ENCODE data around the gene TM7SF3. TPM values are rescaled to one million over a fixed set of nuclear protein-coding genes. Genes with fewer than 3 reads are reported as not detected.
A peak's percentile ranks its signal among the peaks of the same experiment; 100 is the strongest.

Gene TM7SF3
- total RNA-seq, 4 donors from 2014 or later, result 38.6 to 123 (median 47.5) TPM

- no peaks in the 10 kb centered on the region for H3K27me3 ChIP-seq
- TF ChIP-seq EP300 (IDR thresholded peaks at IDR 0.05; ENCODE audit: low read depth), result no peak
- peak in 4 of 5 experiments; percentile 23 to 34 (median 29) for TF ChIP-seq CTCF (IDR thresholded peaks at IDR 0.05)
- intact Hi-C loops (cut with DNase I; ENCODE audit: low total_unique reads) (loop anchor here (10.0 kb wide), 2 partner anchors 161 to 289 kb away; no protein-coding TSS in a partner anchor), in situ Hi-C loops (cut with MboI; ENCODE audit: low pct_ligation_motif_present in 1 of 4, low pct_unique_long_range_greater_than_20kb in 1 of 4, low sequenced_read_pairs in 3 of 4) (loop anchor here in 2 of 4 donors (25.0 kb wide), 1 partner anchor 178 kb away; the partner anchor contains the start of gene ITPR2 (in 2 of the 2))
- no peak overlapping the region for H3K4me3 ChIP-seq
- no peaks in the 10 kb centered on the region for H3K36me3 ChIP-seq
- no peak for DNase-seq
- peaks cover 4 to 43% (median 30%) of the 10 kb centered on the region in 4 donors for H3K4me1 ChIP-seq
- WGBS, 2 donors (ENCODE audit: low coverage in 1 of 2), result 4 to 9% methylated on average over 2 of the region's 2 CpGs
- no peaks in the 10 kb centered on the region for H3K9me3 ChIP-seq
- peak overlapping the region; percentile 92 to 96 (median 94) for H3K27ac ChIP-seq
Measured at GRCh38 chr12:27015730-27016076, 1.5 kb upstream of the TM7SF3 start.

GRCh38 chr12:27014859-27015729 is 910 bp upstream of the TM7SF3 start:
- H3K4me3 ChIP-seq, result peak overlapping the region in 3 of 4 donors; percentile 74 to 93 (median 85)
- no peak for DNase-seq

GRCh38 chr12:27013611-27014084 is 536 bp downstream of the TM7SF3 start:
- Histone ChIP-seq H3K9me3 (no peaks in the 10 kb centered on the region), H3K27me3 (no peaks in the 10 kb centered on the region), H3K36me3 (no peaks in the 10 kb centered on the region), H3K4me3 (peak overlapping the region; percentile 74 to 93 (median 81)), H3K4me1 (peaks cover 4 to 43% (median 30%) of the 10 kb centered on the region in 4 donors), H3K27ac (peak overlapping the region; percentile 92 to 96 (median 94))
- intact Hi-C loops (cut with DNase I; ENCODE audit: low total_unique reads) (loop anchor here (5.0 to 10.0 kb wide), 3 partner anchors 76 to 291 kb away; partner anchors contain the start of genes FGFR1OP2 and INTS13), in situ Hi-C loops (cut with MboI; ENCODE audit: low pct_ligation_motif_present in 1 of 4, low pct_unique_long_range_greater_than_20kb in 1 of 4, low sequenced_read_pairs in 3 of 4) (loop anchor here in 2 of 4 donors (25.0 kb wide), 1 partner anchor 176 kb away; the partner anchor contains the start of gene ITPR2 (in 2 of the 2))
- 0% methylated on average over 7 to 13 of the region's 13 CpGs for WGBS, 2 donors (ENCODE audit: low coverage in 1 of 2)
- no peak for TF ChIP-seq POLR2A (IDR thresholded peaks at IDR 0.05)
- TF ChIP-seq EP300 (IDR thresholded peaks at IDR 0.05; ENCODE audit: low read depth), result no peak
- TF ChIP-seq POLR2AphosphoS5 (IDR thresholded peaks at IDR 0.05), result no peak
- no peak for TF ChIP-seq CTCF (IDR thresholded peaks at IDR 0.05)
- peak; percentile 10 for DNase-seq

More at GRCh38 chr12:27014859-27015729, 910 bp upstream of the TM7SF3 start:
- Histone ChIP-seq H3K36me3 (no peaks in the 10 kb centered on the region), H3K9me3 (no peaks in the 10 kb centered on the region), H3K27me3 (no peaks in the 10 kb centered on the region), H3K4me1 (peaks cover 4 to 43% (median 30%) of the 10 kb centered on the region in 4 donors), H3K27ac (peak overlapping the region; percentile 92 to 96 (median 94))
- WGBS, 2 donors (ENCODE audit: low coverage in 1 of 2), result 39 to 44% methylated on average over 12 of the region's 12 CpGs
- in situ Hi-C loops (cut with MboI; ENCODE audit: low pct_ligation_motif_present in 1 of 4, low pct_unique_long_range_greater_than_20kb in 1 of 4, low sequenced_read_pairs in 3 of 4), result loop anchor here in 2 of 4 donors (25.0 kb wide), 1 partner anchor 178 kb away; the partner anchor contains the start of gene ITPR2 (in 2 of the 2)
- TF ChIP-seq POLR2AphosphoS5 (IDR thresholded peaks at IDR 0.05) (no peak), EP300 (IDR thresholded peaks at IDR 0.05; ENCODE audit: low read depth) (no peak), POLR2A (IDR thresholded peaks at IDR 0.05) (no peak), CTCF (IDR thresholded peaks at IDR 0.05) (no peak)
- intact Hi-C loops (cut with DNase I; ENCODE audit: low total_unique reads), result loop anchor here (5.0 to 10.0 kb wide), 3 partner anchors 78 to 290 kb away; partner anchors contain the start of genes FGFR1OP2 and INTS13

- in situ Hi-C loops (cut with MboI; ENCODE audit: low pct_ligation_motif_present in 1 of 4, low pct_unique_long_range_greater_than_20kb in 1 of 4, low sequenced_read_pairs in 3 of 4), result loop anchor here in 2 of 4 donors (25.0 kb wide), 1 partner anchor 176 kb away; the partner anchor contains the start of gene ITPR2 (in 2 of the 2)
- H3K9me3 ChIP-seq, result no peaks in the 10 kb centered on the region
- TF ChIP-seq POLR2A (IDR thresholded peaks at IDR 0.05) (no peak), POLR2AphosphoS5 (IDR thresholded peaks at IDR 0.05) (no peak), CTCF (IDR thresholded peaks at IDR 0.05) (no peak), EP300 (IDR thresholded peaks at IDR 0.05; ENCODE audit: low read depth) (no peak)
- H3K36me3 ChIP-seq, result no peaks in the 10 kb centered on the region
- H3K4me3 ChIP-seq, result peak overlapping the region in 1 of 4 donors; percentile 93
- intact Hi-C loops (cut with DNase I; ENCODE audit: low total_unique reads), result loop anchor here (5.0 to 10.0 kb wide), 3 partner anchors 76 to 292 kb away; partner anchors contain the start of genes FGFR1OP2 and INTS13
- WGBS, 2 donors (ENCODE audit: low coverage in 1 of 2), result 71 to 80% methylated on average over 5 of the region's 5 CpGs
- DNase-seq, result no peak
- H3K27ac ChIP-seq, result peak overlapping the region in 1 of 4 donors; percentile 96
- no peaks in the 10 kb centered on the region for H3K27me3 ChIP-seq
- peaks cover 4 to 43% (median 30%) of the 10 kb centered on the region in 4 donors for H3K4me1 ChIP-seq
Measured at GRCh38 chr12:27012982-27013255, 1.3 kb downstream of the TM7SF3 start.

Measured in transverse colon (tissue), 4 donors.